HepG2 (cell line): Measurements from ENCODE around the gene EIF2AK2. TPM values are rescaled to one million over a fixed set of nuclear protein-coding genes. Genes with fewer than 3 reads are reported as not detected.
A peak's percentile ranks its signal among the peaks of the same experiment; 100 is the strongest.

Experiments used
- ATF1 ChIP-seq: IDR thresholded peaks from 2 replicates; pipeline ENCODE4 v1.6.1; 2016; ENCODE audit warnings: mild to moderate bottlenecking, control low read depth
- ATF4 ChIP-seq, 2 experiments: fragments of 450-650 bp in 1 of 2; sonication (generic) in 1 of 2; formaldehyde crosslinking; IDR thresholded peaks; 2 replicates each; pipeline versions ENCODE4 v1.5.0 to v1.8.0; 2020 to 2022; ENCODE audit warnings: mild to moderate bottlenecking in 1 of 2, missing genetic modification reagents in 1 of 2
- BHLHE40 ChIP-seq: IDR thresholded peaks from 2 replicates; pipeline ENCODE4 v1.6.1; 2011; ENCODE audit warnings: low read length, improper control_type of control experiment
- CAMTA2 ChIP-seq: sonication (generic); formaldehyde crosslinking; IDR thresholded peaks from 2 replicates; pipeline ENCODE4 v1.4.0; 2020; ENCODE audit warnings: mild to moderate bottlenecking, missing genetic modification reagents, borderline replicate concordance
- ETV5 ChIP-seq: IDR thresholded peaks from 2 replicates; pipeline ENCODE4 v1.6.1; 2018; ENCODE audit warnings: missing biosample characterization, missing genetic modification reagents, inconsistent platforms, borderline replicate concordance
- HOXA5 ChIP-seq: sonication (generic); formaldehyde crosslinking; IDR thresholded peaks from 2 replicates; pipeline ENCODE4 v1.4.0; 2020; ENCODE audit warnings: missing genetic modification reagents
- MEF2D ChIP-seq: sonication (generic); formaldehyde crosslinking; IDR thresholded peaks from 2 replicates; pipeline ENCODE4 v1.5.1; 2020; ENCODE audit warnings: mild to moderate bottlenecking, missing genetic modification reagents
- MLLT10 ChIP-seq: sonication (generic); formaldehyde crosslinking; IDR thresholded peaks from 2 replicates; pipeline ENCODE4 v1.4.0; 2020; ENCODE audit warnings: missing genetic modification reagents
- MXD4 ChIP-seq: IDR thresholded peaks from 2 replicates; pipeline ENCODE4 v1.6.1; 2016; ENCODE audit warnings: mild to moderate bottlenecking, missing biosample characterization, missing genetic modification reagents
- POGZ ChIP-seq: sonication (generic); formaldehyde crosslinking; IDR thresholded peaks from 2 replicates; pipeline ENCODE4 v1.4.0; 2020; ENCODE audit warnings: mild to moderate bottlenecking, missing genetic modification reagents
- RCOR2 ChIP-seq: IDR thresholded peaks from 2 replicates; pipeline ENCODE4 v1.6.1; 2016; ENCODE audit warnings: missing biosample characterization, missing genetic modification reagents
- SIN3A ChIP-seq: IDR thresholded peaks from 2 replicates; pipeline ENCODE4 v1.6.1; 2011; ENCODE audit warnings: low read depth, mild to moderate bottlenecking, control low read depth, low read length, borderline replicate concordance
- SNAI1 ChIP-seq: sonication (generic); formaldehyde crosslinking; IDR thresholded peaks from 2 replicates; pipeline ENCODE4 v1.5.0; 2020; ENCODE audit warnings: mild to moderate bottlenecking, missing genetic modification reagents, borderline replicate concordance
- SRSF1 ChIP-seq: fragments of 200-400 bp; formaldehyde crosslinking; optimal IDR thresholded peaks from 2 replicates; pipeline ENCODE3; 2017; ENCODE audit warnings: mild to moderate bottlenecking, low read depth, low read length, moderate library complexity
- TBX2 ChIP-seq: sonication (generic); formaldehyde crosslinking; IDR thresholded peaks from 2 replicates; pipeline ENCODE4 v1.5.0; 2020; ENCODE audit warnings: missing genetic modification reagents, mild to moderate bottlenecking, borderline replicate concordance
- THAP7 ChIP-seq: sonication (generic); formaldehyde crosslinking; IDR thresholded peaks from 2 replicates; pipeline ENCODE4 v1.8.1; 2023; ENCODE audit warnings: mild to moderate bottlenecking, missing genetic modification reagents
- TRAFD1 ChIP-seq: sonication (generic); formaldehyde crosslinking; IDR thresholded peaks from 2 replicates; pipeline ENCODE4 v1.5.1; 2020; ENCODE audit warnings: missing genetic modification reagents, mild to moderate bottlenecking, borderline replicate concordance
- XBP1 ChIP-seq: sonication (generic); formaldehyde crosslinking; IDR thresholded peaks from 2 replicates; pipeline ENCODE4 v1.5.0; 2020; ENCODE audit warnings: missing genetic modification reagents
- ZFAT ChIP-seq: sonication (generic); formaldehyde crosslinking; conservative IDR thresholded peaks from 2 replicates; pipeline ENCODE4 v1.8.1; 2023; ENCODE audit warnings: missing genetic modification reagents, inconsistent platforms
- ZNF292 ChIP-seq: sonication (generic); formaldehyde crosslinking; IDR thresholded peaks from 2 replicates; pipeline ENCODE4 v1.8.1; 2022; ENCODE audit warnings: mild to moderate bottlenecking, low read depth, missing genetic modification reagents, borderline replicate concordance
- ZNF431 ChIP-seq: sonication (generic); formaldehyde crosslinking; IDR thresholded peaks from 2 replicates; pipeline ENCODE4 v1.9.0; 2022; ENCODE audit warnings: missing genetic modification reagents, low read depth, mild to moderate bottlenecking, borderline replicate concordance
- ZNF446 ChIP-seq: sonication (generic); formaldehyde crosslinking; IDR thresholded peaks from 2 replicates; pipeline ENCODE4 v1.5.0; 2020; ENCODE audit warnings: mild to moderate bottlenecking, missing genetic modification reagents
- ZNF570 ChIP-seq: sonication (generic); formaldehyde crosslinking; IDR thresholded peaks from 2 replicates; pipeline ENCODE4 v1.4.0; 2020; ENCODE audit warnings: mild to moderate bottlenecking, missing genetic modification reagents, borderline replicate concordance
- polyA plus RNA-seq, 8 experiments: library from polyadenylated mRNA; depleted of rRNA in 3 of 8; stranded (reverse) in 7 of 8; unstranded in 1 of 8; fragments of >200 nt; fragmentation: Illumina TruSeq in 4 of 8; extraction: Trizol in 4 of 8; gene quantifications; 2 replicates each; pipeline versions ENCODE4 v1.2.1 to v1.2.3, GENCODE V29; 2011 to 2016; ENCODE audit warnings: low read depth in 4 of 8, missing spikeins in 1 of 8, mixed read lengths in 1 of 8; ENCODE audit not compliant: insufficient read depth in 1 of 8
- total RNA-seq, 5 experiments: library from RNA; depleted of rRNA; stranded (reverse); fragments of >200 nt; fragmentation: Illumina TruSeq; extraction: Trizol; gene quantifications; 2 replicates each; pipeline ENCODE4 v1.2.3, GENCODE V29; 2016; ENCODE audit warnings: low read depth in 1 of 5
- TF ChIP-seq, protein P1 (sequence below): IDR thresholded peaks from 2 replicates; pipeline ENCODE4 v1.6.1; 2016; ENCODE audit warnings: mild to moderate bottlenecking, missing biosample characterization, missing genetic modification reagents
- TF ChIP-seq, protein P2 (sequence below): IDR thresholded peaks from 2 replicates; pipeline ENCODE4 v1.6.1; 2016

EIF2AK2 gene
- total and polyA plus RNA-seq, 2 of the 13 experiments (the other 11 are each of a cell fraction or from before 2014, with no cell fraction given), result 10.2 to 26.1 TPM

- TF ChIP-seq ZNF292 (CRISPR knock-in tag) (peak; percentile 71), ATF4 (CRISPR knock-in tag; IDR thresholded peaks at IDR 0.05) (no peak), BHLHE40 (no peak), SNAI1 (CRISPR knock-in tag) (peak; percentile 91), RCOR2 (CRISPR knock-in tag) (no peak), TRAFD1 (CRISPR knock-in tag) (no peak; the same call in 1 of the 2 replicates), ATF1 (CRISPR knock-in tag) (no peak), SIN3A (peak; percentile 32; the same call in 1 of the 2 replicates), MEF2D (CRISPR knock-in tag) (peak; percentile 44), ETV5 (peak; percentile 38; the same call in 1 of the 2 replicates), MXD4 (no peak; the same call in 1 of the 2 replicates), TBX2 (peak; percentile 96), ZNF446 (CRISPR knock-in tag) (peak; percentile 76), MLLT10 (CRISPR knock-in tag) (no peak), HOXA5 (CRISPR knock-in tag) (peak; percentile 98), SRSF1 (no peak), ZNF431 (CRISPR knock-in tag) (peak; percentile 97), THAP7 (CRISPR knock-in tag) (peak; percentile 82; the same call in 1 of the 2 replicates), ZNF570 (CRISPR knock-in tag) (no peak; the same call in 1 of the 2 replicates), ZFAT (CRISPR knock-in tag) (peak; percentile 98), CAMTA2 (CRISPR knock-in tag) (peak; percentile 99; the same call in 1 of the 2 replicates), XBP1 (CRISPR knock-in tag) (peak; percentile 75; the same call in 1 of the 2 replicates), POGZ (CRISPR knock-in tag) (peak; percentile 92)
- TF ChIP-seq, protein P1, sequence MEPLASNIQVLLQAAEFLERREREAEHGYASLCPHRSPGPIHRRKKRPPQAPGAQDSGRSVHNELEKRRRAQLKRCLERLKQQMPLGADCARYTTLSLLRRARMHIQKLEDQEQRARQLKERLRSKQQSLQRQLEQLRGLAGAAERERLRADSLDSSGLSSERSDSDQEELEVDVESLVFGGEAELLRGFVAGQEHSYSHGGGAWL (CRISPR knock-in tag), result peak; percentile 94
- TF ChIP-seq, protein P2, sequence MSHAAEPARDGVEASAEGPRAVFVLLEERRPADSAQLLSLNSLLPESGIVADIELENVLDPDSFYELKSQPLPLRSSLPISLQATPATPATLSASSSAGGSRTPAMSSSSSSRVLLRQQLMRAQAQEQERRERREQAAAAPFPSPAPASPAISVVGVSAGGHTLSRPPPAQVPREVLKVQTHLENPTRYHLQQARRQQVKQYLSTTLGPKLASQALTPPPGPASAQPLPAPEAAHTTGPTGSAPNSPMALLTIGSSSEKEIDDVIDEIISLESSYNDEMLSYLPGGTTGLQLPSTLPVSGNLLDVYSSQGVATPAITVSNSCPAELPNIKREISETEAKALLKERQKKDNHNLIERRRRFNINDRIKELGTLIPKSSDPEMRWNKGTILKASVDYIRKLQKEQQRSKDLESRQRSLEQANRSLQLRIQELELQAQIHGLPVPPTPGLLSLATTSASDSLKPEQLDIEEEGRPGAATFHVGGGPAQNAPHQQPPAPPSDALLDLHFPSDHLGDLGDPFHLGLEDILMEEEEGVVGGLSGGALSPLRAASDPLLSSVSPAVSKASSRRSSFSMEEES (CRISPR knock-in tag), result peak; percentile 75; the same call in 1 of the 2 replicates
Measured at GRCh38 chr2:37196320-37197195, 39.8 kb upstream of the EIF2AK2 start, which contains the start of gene CEBPZOS (continued).
